ENCODE results near the gene RPL22. TPM values are rescaled to one million over a fixed set of nuclear protein-coding genes. Genes with fewer than 3 reads are reported as not detected.

Gene RPL22
- total RNA-seq, 1 donor from 2014 or later, result 153 TPM

- Histone ChIP-seq H3K27me3 (ENCODE audit: control insufficient read depth, insufficient read depth, low read length) (peaks cover 31% of the 10 kb centered on the region), H3K36me3 (ENCODE audit: control insufficient read depth, insufficient read depth, low read length) (no peaks in the 10 kb centered on the region), H3K4me3 (ENCODE audit: low read depth, low read length) (peak overlapping the region; percentile 27)
- DNase-seq (ENCODE audit: low read depth) (peak; percentile 49), FAIRE-seq (no peak)
- peak; percentile 98 for TF ChIP-seq CTCF (IDR thresholded peaks at IDR 0.05; ENCODE audit: insufficient read depth, low read length, severe bottlenecking)
Measured at GRCh38 chr1:6245086-6245868, 45.9 kb upstream of the RPL22 start.

GRCh38 chr1:6244401-6245049 lies 45.1 kb upstream of the RPL22 start:
- FAIRE-seq (no peak), DNase-seq (ENCODE audit: low read depth) (no peak)
- Histone ChIP-seq H3K36me3 (ENCODE audit: control insufficient read depth, insufficient read depth, low read length) (no peaks in the 10 kb centered on the region), H3K4me3 (ENCODE audit: low read depth, low read length) (no peak overlapping the region), H3K27me3 (ENCODE audit: control insufficient read depth, insufficient read depth, low read length) (peaks cover 31% of the 10 kb centered on the region)
- TF ChIP-seq CTCF (IDR thresholded peaks at IDR 0.05; ENCODE audit: insufficient read depth, low read length, severe bottlenecking), result no peak

- Histone ChIP-seq H3K36me3 (ENCODE audit: control insufficient read depth, insufficient read depth, low read length) (no peaks in the 10 kb centered on the region), H3K27me3 (ENCODE audit: control insufficient read depth, insufficient read depth, low read length) (peaks cover 31% of the 10 kb centered on the region), H3K4me3 (ENCODE audit: low read depth, low read length) (no peak within 1 kb of the TSS)
- DNase-seq (ENCODE audit: low read depth) (no peak), FAIRE-seq (no peak)
- TF ChIP-seq CTCF (IDR thresholded peaks at IDR 0.05; ENCODE audit: insufficient read depth, low read length, severe bottlenecking), result no peak
Measured at GRCh38 chr1:6243993-6244392, 44.6 kb upstream of the RPL22 start, which contains the start of gene HES3. TSS of gene HES3 (plus strand) at chr1:6244179. CDS start at chr1:6244366, 187 bp downstream.

GRCh38 chr1:6243053-6243834 lies 43.8 kb upstream of the RPL22 start:
- H3K36me3 ChIP-seq (ENCODE audit: control insufficient read depth, insufficient read depth, low read length), result no peaks in the 10 kb centered on the region
- FAIRE-seq, result no peak
- no peak for DNase-seq (ENCODE audit: low read depth)
- no peak overlapping the region for H3K4me3 ChIP-seq (ENCODE audit: low read depth, low read length)
- H3K27me3 ChIP-seq (ENCODE audit: control insufficient read depth, insufficient read depth, low read length), result peaks cover 31% of the 10 kb centered on the region
- no peak for TF ChIP-seq CTCF (IDR thresholded peaks at IDR 0.05; ENCODE audit: insufficient read depth, low read length, severe bottlenecking)

- FAIRE-seq, result no peak
- DNase-seq (ENCODE audit: low read depth), result no peak
- no peaks in the 10 kb centered on the region for H3K36me3 ChIP-seq (ENCODE audit: control insufficient read depth, insufficient read depth, low read length)
- peaks cover 31% of the 10 kb centered on the region for H3K27me3 ChIP-seq (ENCODE audit: control insufficient read depth, insufficient read depth, low read length)
- no peak overlapping the region for H3K4me3 ChIP-seq (ENCODE audit: low read depth, low read length)
- no peak for TF ChIP-seq CTCF (IDR thresholded peaks at IDR 0.05; ENCODE audit: insufficient read depth, low read length, severe bottlenecking)
Measured at GRCh38 chr1:6241887-6242740, 42.7 kb upstream of the RPL22 start.
